Muscle of leg (tissue), 11 donors: Measurements from ENCODE around the gene TULP4. TPM values are rescaled to one million over a fixed set of nuclear protein-coding genes. Genes with fewer than 3 reads are reported as not detected.
"Not testable (repeated sequence)": the region's sequence is repeated elsewhere in the genome, so short reads cannot be mapped to it uniquely, and the experiment has no call there.

Experiments
- DNase-seq: peaks from one replicate; pipeline ENCODE4 v3.0.0; 2013
- H3K27ac ChIP-seq: one replicate; pipeline ENCODE4 v1.5.1; 2013; ENCODE audit warnings: mild to moderate bottlenecking, low read length, control low read depth
- H3K27me3 ChIP-seq: one replicate; pipeline ENCODE4 v1.6.1; 2013; ENCODE audit warnings: low read length; ENCODE audit not compliant: control insufficient read depth, insufficient read depth
- H3K36me3 ChIP-seq: one replicate; pipeline ENCODE4 v1.6.1; 2013; ENCODE audit warnings: low read length; ENCODE audit not compliant: control insufficient read depth, insufficient read depth
- H3K4me1 ChIP-seq: one replicate; pipeline ENCODE4 v1.6.1; 2013; ENCODE audit warnings: low read length; ENCODE audit not compliant: control insufficient read depth, insufficient read depth
- H3K4me3 ChIP-seq: one replicate; pipeline ENCODE4 v1.5.1; 2013; ENCODE audit warnings: low read length, control low read depth
- H3K9me3 ChIP-seq: replicated peaks from 2 replicates; pipeline ENCODE4 v1.6.1; 2013; ENCODE audit warnings: low read depth, low read length; ENCODE audit not compliant: control insufficient read depth
- WGBS: methylation state at CpG from one replicate; pipeline ENCODE4 v1.1.5; 2013; ENCODE audit warnings: missing lambda C conversion rate; ENCODE audit not compliant: insufficient coverage; 5-methylcytosine and 5-hydroxymethylcytosine counted together
- polyA plus RNA-seq, 8 donors: library from polyadenylated mRNA; unstranded; fragments of 120-200 nt; gene quantifications; one replicate each; pipeline versions ENCODE4 v1.2.1 to v1.2.3, GENCODE V29; 2013; ENCODE audit warnings: inconsistent platforms in 1 of 8, low replicate concordance in 1 of 8; ENCODE audit not compliant: insufficient read length in 8 of 8, insufficient read depth in 1 of 8
- total RNA-seq: library from RNA; stranded (reverse); fragments of 120-200 nt; gene quantifications from one replicate; pipeline ENCODE4 v1.2.4, GENCODE V29; 2013

Gene TULP4
- total and polyA plus RNA-seq, 9 donors: 11.2 to 176 (median 17.8) TPM

DNA sequence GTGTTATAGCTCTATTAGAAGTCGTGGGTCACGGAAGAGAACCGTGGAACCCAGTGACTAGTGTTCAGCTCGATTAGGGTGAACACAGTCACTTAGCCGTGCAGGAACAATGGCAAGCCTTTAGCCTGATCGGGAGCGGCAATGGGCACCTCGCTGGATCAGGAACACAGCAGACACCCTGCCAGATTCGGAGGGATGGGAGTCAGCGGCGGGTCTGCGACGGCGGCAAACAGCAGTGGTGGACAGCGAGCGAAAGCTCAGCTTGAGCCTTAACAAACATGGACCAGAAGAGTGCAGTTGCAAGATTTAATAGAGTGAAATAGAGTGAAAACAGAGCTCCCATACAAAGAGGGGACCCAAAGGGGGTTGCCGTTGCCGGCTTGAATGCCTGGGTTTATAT is 157.8 kb downstream of the TULP4 start:
- 90% methylated on average over 11 of the region's 18 CpGs for WGBS
- H3K27ac ChIP-seq, H3K4me3 ChIP-seq, H3K27me3 ChIP-seq, H3K9me3 ChIP-seq, H3K4me1 ChIP-seq, DNase-seq, H3K36me3 ChIP-seq: not testable (repeated sequence)

DNA sequence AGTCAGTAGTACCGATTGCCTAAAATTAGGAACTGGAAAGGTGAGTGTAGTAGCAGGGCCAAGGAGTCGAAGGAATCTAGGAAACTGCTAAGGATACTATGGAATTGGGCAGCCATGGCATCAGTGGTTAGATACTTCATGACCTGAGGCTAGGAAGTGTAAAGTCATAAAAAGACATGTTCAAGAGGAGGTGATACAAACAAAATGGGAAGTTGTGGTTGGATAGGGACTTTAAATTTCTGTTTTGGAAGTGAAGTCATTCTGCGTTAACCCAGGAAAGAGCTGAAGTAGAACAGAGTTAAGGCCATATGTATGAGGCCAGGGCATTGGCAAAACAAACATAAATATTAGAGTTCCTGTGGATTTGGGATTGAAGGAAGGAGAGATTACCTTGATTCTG is 159.1 kb downstream of the TULP4 start:
- no peaks in the 10 kb centered on the region for H3K9me3 ChIP-seq
- H3K27ac ChIP-seq: no peak overlapping the region
- H3K4me3 ChIP-seq: no peak overlapping the region
- DNase-seq: no peak
- 85% methylated on average over 3 of the region's 3 CpGs for WGBS
- no peaks in the 10 kb centered on the region for H3K27me3 ChIP-seq
- peaks cover 7% of the 10 kb centered on the region for H3K4me1 ChIP-seq
- H3K36me3 ChIP-seq: peaks cover 9% of the 10 kb centered on the region

GRCh38 chr6:158472447-158472846 is 160.2 kb downstream of the TULP4 start:
- WGBS: 71% methylated on average over 1 of the region's 5 CpGs
- no peaks in the 10 kb centered on the region for H3K9me3 ChIP-seq
- no peaks in the 10 kb centered on the region for H3K27me3 ChIP-seq
- H3K36me3 ChIP-seq: peaks cover 11% of the 10 kb centered on the region
- H3K27ac ChIP-seq: no peak overlapping the region
- DNase-seq: no peak
- H3K4me1 ChIP-seq: peaks cover 7% of the 10 kb centered on the region
- no peak overlapping the region for H3K4me3 ChIP-seq

- Histone ChIP-seq H3K4me3 (no peak overlapping the region), H3K36me3 (peaks cover 17% of the 10 kb centered on the region), H3K9me3 (no peaks in the 10 kb centered on the region), H3K27me3 (no peaks in the 10 kb centered on the region), H3K27ac (peak overlapping the region; percentile 30), H3K4me1 (peaks cover 7% of the 10 kb centered on the region)
- no peak for DNase-seq
- 86% methylated on average over 1 of the region's 5 CpGs for WGBS
Observed at GRCh38 chr6:158474961-158475343, 162.7 kb downstream of the TULP4 start.

DNA sequence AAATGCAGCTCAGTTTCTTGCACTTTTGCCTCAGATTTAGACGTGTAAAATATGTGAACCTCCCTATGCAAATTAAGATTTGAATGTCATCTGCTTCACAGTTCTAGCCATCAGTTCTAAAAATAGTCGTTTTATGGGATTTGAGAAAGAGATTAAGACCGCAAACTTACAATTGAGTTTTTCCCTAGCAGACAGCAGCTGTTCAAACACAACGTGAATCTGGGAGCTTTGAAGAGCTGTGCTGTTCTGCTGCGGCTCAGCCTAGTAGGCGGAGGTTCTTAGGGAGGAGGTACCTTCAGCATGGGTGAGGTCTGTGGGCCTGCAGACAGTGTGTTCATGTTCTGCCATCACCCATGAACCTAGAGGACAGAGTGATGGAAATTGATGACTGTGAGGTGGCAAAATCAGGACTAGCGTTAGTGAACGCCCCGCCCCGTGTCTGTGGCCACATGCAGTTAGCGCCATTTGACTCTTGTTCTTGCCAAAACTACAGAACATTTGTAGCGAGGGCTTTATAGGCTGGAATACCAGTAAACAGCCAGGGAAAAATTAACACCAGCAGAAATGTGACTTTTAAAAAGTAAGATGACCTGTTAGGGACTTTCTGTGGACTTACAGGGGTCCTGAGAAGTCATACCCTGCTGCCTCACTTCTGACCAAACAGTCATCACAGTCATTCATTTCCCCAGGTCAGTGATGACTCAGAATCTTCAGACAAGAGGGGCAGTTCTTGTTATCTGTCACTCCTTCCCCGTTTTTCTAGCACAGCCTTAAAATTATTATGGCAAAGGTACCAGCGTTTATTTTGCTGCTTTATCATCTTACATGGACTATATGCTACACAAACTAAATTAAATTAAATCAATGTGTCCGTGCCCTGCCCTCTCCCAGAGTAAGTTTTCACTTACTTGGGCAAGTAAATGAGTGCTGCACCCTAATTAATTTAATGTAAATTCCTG is 163.4 kb downstream of the TULP4 start:
- H3K27me3 ChIP-seq: no peaks in the 10 kb centered on the region
- H3K27ac ChIP-seq: peak overlapping the region; percentile 30
- H3K4me3 ChIP-seq: no peak overlapping the region
- H3K9me3 ChIP-seq: no peaks in the 10 kb centered on the region
- peaks cover 7% of the 10 kb centered on the region for H3K4me1 ChIP-seq
- 43% methylated on average over 6 of the region's 15 CpGs for WGBS
- peak; percentile 60 for DNase-seq
- H3K36me3 ChIP-seq: peaks cover 21% of the 10 kb centered on the region

DNA sequence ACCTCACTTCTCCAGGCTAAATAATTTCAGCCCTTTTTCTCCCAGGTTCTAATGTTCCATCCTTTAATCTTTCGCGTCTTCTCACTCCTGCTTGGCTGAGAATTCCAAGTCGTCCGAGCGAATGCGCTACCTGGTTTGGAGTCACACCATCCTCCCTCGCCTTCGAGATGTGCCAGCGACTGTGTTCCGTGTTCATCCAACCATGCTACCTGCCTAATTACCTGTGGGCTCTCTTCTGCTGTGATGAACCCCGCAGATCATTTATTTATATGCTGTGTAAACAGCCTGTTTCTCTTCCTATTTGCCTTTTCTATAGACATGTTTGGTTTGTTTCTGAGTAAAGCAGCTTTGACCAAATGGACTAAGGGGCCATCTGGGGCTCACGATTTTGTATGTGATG is 164.1 kb downstream of the TULP4 start:
- no peaks in the 10 kb centered on the region for H3K27me3 ChIP-seq
- DNase-seq: no peak
- H3K4me3 ChIP-seq: no peak overlapping the region
- no peaks in the 10 kb centered on the region for H3K9me3 ChIP-seq
- no peak overlapping the region for H3K27ac ChIP-seq
- H3K36me3 ChIP-seq: peaks cover 29% of the 10 kb centered on the region
- H3K4me1 ChIP-seq: peaks cover 7% of the 10 kb centered on the region
- 91% methylated on average over 7 of the region's 12 CpGs for WGBS

GRCh38 chr6:158477722-158478121 is 165.5 kb downstream of the TULP4 start:
- no CpG with 5 or more reads among the region's 4 CpGs for WGBS
- H3K27ac ChIP-seq, H3K4me3 ChIP-seq, DNase-seq, H3K4me1 ChIP-seq, H3K9me3 ChIP-seq, H3K27me3 ChIP-seq: not testable (repeated sequence)
- peaks cover 40% of the 10 kb centered on the region for H3K36me3 ChIP-seq

DNA sequence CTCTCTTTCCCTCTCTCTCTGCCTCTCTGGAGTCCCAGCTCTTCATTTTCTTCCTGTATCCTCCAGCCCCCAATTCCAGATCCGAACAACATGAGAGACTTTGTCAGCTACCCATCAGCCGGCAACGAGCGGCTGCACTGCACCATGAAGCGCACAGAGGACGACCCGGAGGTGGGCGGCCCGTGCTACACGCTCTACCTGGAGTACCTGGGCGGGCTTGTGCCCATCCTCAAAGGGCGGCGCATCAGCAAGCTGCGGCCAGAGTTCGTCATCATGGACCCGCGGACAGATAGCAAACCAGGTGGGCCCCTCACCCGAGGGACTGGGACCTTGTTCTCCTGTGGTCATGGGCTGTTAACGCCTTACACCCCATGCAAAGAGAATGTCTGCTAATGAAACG is 168.7 kb downstream of the TULP4 start:
- no peak for DNase-seq
- Histone ChIP-seq H3K4me3 (no peak overlapping the region), H3K27ac (no peak overlapping the region), H3K4me1 (no peaks in the 10 kb centered on the region), H3K36me3 (peaks cover 63% of the 10 kb centered on the region), H3K9me3 (no peaks in the 10 kb centered on the region), H3K27me3 (no peaks in the 10 kb centered on the region)
- 95% methylated on average over 17 of the region's 20 CpGs for WGBS

DNA sequence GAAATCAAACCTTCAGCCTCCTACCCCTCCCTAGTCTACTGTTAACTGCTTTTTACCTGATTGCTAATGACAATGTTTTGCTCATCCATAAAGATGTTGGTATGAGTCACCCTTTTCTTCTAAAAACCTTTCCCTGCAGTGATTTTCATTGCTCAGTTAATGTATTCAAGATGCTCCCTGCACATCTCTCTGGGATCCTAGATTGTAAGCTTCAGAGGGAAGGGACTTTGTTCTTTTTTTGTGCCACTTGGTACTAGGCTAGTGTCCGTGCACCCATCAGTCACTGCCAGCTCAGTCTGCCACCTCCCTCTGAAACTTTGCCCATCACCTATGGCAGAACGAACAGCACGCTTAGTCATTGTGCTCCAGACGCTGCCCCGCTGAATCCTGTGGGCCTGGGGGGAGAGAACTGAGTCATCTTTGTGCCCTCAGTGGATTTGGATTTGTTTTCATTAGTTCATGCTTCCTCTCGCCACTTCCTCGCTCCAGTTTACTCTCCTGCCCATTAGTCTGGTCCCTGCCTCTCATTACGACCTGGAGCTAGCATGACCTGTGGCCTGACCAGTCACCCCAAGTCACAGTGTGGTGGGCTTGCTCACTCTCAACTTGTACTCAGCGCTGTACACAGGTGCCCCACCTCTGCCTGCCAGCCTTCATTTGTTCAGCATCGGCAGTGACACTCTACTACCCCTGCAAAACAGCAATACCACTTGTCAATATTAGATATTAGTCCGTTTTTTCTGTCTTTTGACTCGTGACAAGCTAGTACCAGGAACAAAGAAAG is 169.6 kb downstream of the TULP4 start:
- Histone ChIP-seq H3K4me1 (no peaks in the 10 kb centered on the region), H3K27ac (no peak overlapping the region), H3K36me3 (peaks cover 57% of the 10 kb centered on the region), H3K27me3 (no peaks in the 10 kb centered on the region), H3K9me3 (no peaks in the 10 kb centered on the region), H3K4me3 (no peak overlapping the region)
- WGBS: 89% methylated on average over 8 of the region's 12 CpGs
- no peak for DNase-seq

GRCh38 chr6:158485431-158485830 is 173.2 kb downstream of the TULP4 start:
- Histone ChIP-seq H3K9me3 (no peaks in the 10 kb centered on the region), H3K27ac (no peak overlapping the region), H3K27me3 (no peaks in the 10 kb centered on the region), H3K36me3 (peaks cover 62% of the 10 kb centered on the region), H3K4me3 (no peak overlapping the region), H3K4me1 (no peaks in the 10 kb centered on the region)
- no peak for DNase-seq
- WGBS: no CpG with 5 or more reads among the region's 2 CpGs
